OCI-M2 (cell line): Measurements from ENCODE around the gene RAB40AL.
"Not testable (repeated sequence)": the region's sequence is repeated elsewhere in the genome, so short reads cannot be mapped to it uniquely, and the experiment has no call there.

ENCODE experiments used
- DNase-seq: peaks from one replicate; lab custom pipeline; 2025; ENCODE audit not compliant: unreplicated experiment; lab: John Stamatoyannopoulos, UW

Gene RAB40AL

GRCh38 chrX:102936972-102937371, at the start of gene RAB40AL:
Gene RAB40AL, plus strand, starts transcription at chrX:102937272. Its CDS starts 47 bp downstream, at chrX:102937319.
- not testable (repeated sequence) for DNase-seq

- DNase-seq, result no peak
Observed at GRCh38 chrX:102887687-102888086, 49.4 kb upstream of the RAB40AL start.

- no peak for DNase-seq
Observed at GRCh38 chrX:102892103-102892502, 45.0 kb upstream of the RAB40AL start.

GRCh38 chrX:102899940-102900916, 36.8 kb upstream of the RAB40AL start:
- no peak for DNase-seq

GRCh38 chrX:102902355-102902754, 34.7 kb upstream of the RAB40AL start:
- DNase-seq, result no peak

- no peak for DNase-seq
Observed at GRCh38 chrX:102930990-102931756, 5.9 kb upstream of the RAB40AL start.

- DNase-seq, result no peak
Observed at GRCh38 chrX:102934624-102935023, 2.4 kb upstream of the RAB40AL start.

- DNase-seq, result no peak
Observed at GRCh38 chrX:102950908-102951866, 14.1 kb downstream of the RAB40AL start.

GRCh38 chrX:102957751-102958150, 20.7 kb downstream of the RAB40AL start:
- no peak for DNase-seq

GRCh38 chrX:102958794-102959193, 21.7 kb downstream of the RAB40AL start:
- DNase-seq, result no peak

- DNase-seq, result no peak
Observed at GRCh38 chrX:102959471-102959870, 22.4 kb downstream of the RAB40AL start.

GRCh38 chrX:102963955-102964354, 26.9 kb downstream of the RAB40AL start:
- DNase-seq, result no peak

- DNase-seq, result no peak
Observed at GRCh38 chrX:102964940-102965339, 27.9 kb downstream of the RAB40AL start.

GRCh38 chrX:102966701-102967100, 29.6 kb downstream of the RAB40AL start:
- no peak for DNase-seq

GRCh38 chrX:102968216-102968615, 31.1 kb downstream of the RAB40AL start:
- no peak for DNase-seq

- DNase-seq, result not testable (repeated sequence)
Observed at GRCh38 chrX:102971536-102971935, 34.5 kb downstream of the RAB40AL start.

GRCh38 chrX:102975016-102975415, 37.9 kb downstream of the RAB40AL start:
- DNase-seq, result no peak

- no peak for DNase-seq
Observed at GRCh38 chrX:102976286-102976685, 39.2 kb downstream of the RAB40AL start.

- DNase-seq, result no peak
Observed at GRCh38 chrX:102976793-102977495, 39.9 kb downstream of the RAB40AL start.

- DNase-seq, result no peak
Observed at GRCh38 chrX:102978594-102978993, 41.5 kb downstream of the RAB40AL start.
